ENCODE results near the gene IKBKG. TPM values are rescaled to one million over a fixed set of nuclear protein-coding genes. Genes with fewer than 3 reads are reported as not detected.

The IKBKG gene
- polyA plus RNA-seq, 1 of the 3 experiments (the other 2 are of a cell fraction): 36.4 TPM

- no peak overlapping the region for H3K9ac ChIP-seq
- H3K27ac ChIP-seq (ENCODE audit: low read depth in 2 of 2, low read length in 1 of 2): no peak overlapping the region
- no peaks in the 10 kb centered on the region for H4K20me1 ChIP-seq (ENCODE audit: insufficient read depth)
- H3K9me3 ChIP-seq: no peaks in the 10 kb centered on the region
- no peaks in the 10 kb centered on the region for H3K4me1 ChIP-seq (ENCODE audit: control insufficient read depth in 1 of 2, insufficient read depth in 2 of 2, low read depth in 1 of 2, low read length in 1 of 2)
- no peaks in the 10 kb centered on the region for H3K36me3 ChIP-seq (replicated peaks in 1 of 2; ENCODE audit: control insufficient read depth in 1 of 2, insufficient read depth in 2 of 2, low read length in 1 of 2)
- H3F3A ChIP-seq (replicated peaks; ENCODE audit: insufficient read depth): no peaks in the 10 kb centered on the region
- POLR2A ChIA-PET: no interaction called here
- no peaks in the 10 kb centered on the region for H3K9me2 ChIP-seq
- TF ChIP-seq USF1 (IDR thresholded peaks at IDR 0.05; ENCODE audit: borderline replicate concordance, low read depth): no peak
- TF ChIP-seq PBX3 (IDR thresholded peaks at IDR 0.05): no peak
- no peak for TF ChIP-seq MEF2A (IDR thresholded peaks at IDR 0.05; ENCODE audit: borderline replicate concordance, low read depth)
- TF ChIP-seq CTCF (IDR thresholded peaks at IDR 0.05): no peak
- TF ChIP-seq JUND (IDR thresholded peaks at IDR 0.05): no peak
- TF ChIP-seq TEAD4 (IDR thresholded peaks at IDR 0.05; ENCODE audit: borderline replicate concordance, insufficient read depth): no peak
- no peak for TF ChIP-seq REST (IDR thresholded peaks at IDR 0.05; ENCODE audit: low read depth, low read length)
- TF ChIP-seq YY1 (IDR thresholded peaks at IDR 0.05; ENCODE audit: low read depth): no peak
- no peak for TF ChIP-seq RFX5 (IDR thresholded peaks at IDR 0.05; ENCODE audit: low read length)
- no peak for TF ChIP-seq TCF12 (IDR thresholded peaks at IDR 0.05)
- no peak for TF ChIP-seq GABPA (IDR thresholded peaks at IDR 0.05; ENCODE audit: low read depth)
- TF ChIP-seq MXI1 (IDR thresholded peaks at IDR 0.05; ENCODE audit: low read depth, low read length): no peak
- no peak for TF ChIP-seq FOSL2 (IDR thresholded peaks at IDR 0.05; ENCODE audit: borderline replicate concordance, low read depth)
- no peak for TF ChIP-seq MAX (IDR thresholded peaks at IDR 0.05; ENCODE audit: low read depth)
- no peak overlapping the region for H2AFZ ChIP-seq (ENCODE audit: low read depth)
- H3K4me3 ChIP-seq (ENCODE audit: low read depth in 2 of 2, low read length in 1 of 2): no peak overlapping the region
- CTCF ChIA-PET: no interaction called here
- H3K79me2 ChIP-seq (ENCODE audit: insufficient read depth): no peaks in the 10 kb centered on the region
- no peak overlapping the region for H3K4me2 ChIP-seq
- H3K27me3 ChIP-seq (ENCODE audit: insufficient read depth): peaks cover 22% of the 10 kb centered on the region; the same call in 1 of the 2 replicates
- DNase-seq: no peak
- WGBS (ENCODE audit: low lambda C conversion rate): 38% methylated on average over 11 of the region's 12 CpGs
These were observed 49.8 kb downstream of the IKBKG start for GRCh38 chrX:154597221-154597620.

Measured in SK-N-SH (cell line).